H54 (cell line): Measurements from ENCODE around the gene AHNAK2.

Experiments
- DNase-seq: peaks from one replicate; pipeline ENCODE4 v3.0.0; 2011; ENCODE audit warnings: low spot score, mixed read lengths; ENCODE audit not compliant: insufficient read length
- FAIRE-seq: peaks from 3 replicates; lab custom pipeline; 2011; peaks lifted over from hg19 to GRCh38; lab: Jason Lieb, UNC
- POLR2A ChIP-seq: IDR thresholded peaks from 2 replicates; pipeline ENCODE4 v1.6.1; 2011; ENCODE audit warnings: low read depth, mild to moderate bottlenecking, low read length

AHNAK2 gene

GRCh38 chr14:105018414-105018813 is 40.2 kb upstream of the AHNAK2 start:
- DNase-seq (no peak), FAIRE-seq (no peak)
- no peak for TF ChIP-seq POLR2A

- no peak for TF ChIP-seq POLR2A
These were observed 37.7 kb upstream of the AHNAK2 start for GRCh38 chr14:105015905-105016304.

GRCh38 chr14:105015242-105015641 is 37.1 kb upstream of the AHNAK2 start:
- DNase-seq (no peak), FAIRE-seq (no peak)
- no peak for TF ChIP-seq POLR2A

More at GRCh38 chr14:105015905-105016304, 37.7 kb upstream of the AHNAK2 start:
- FAIRE-seq = no peak
- DNase-seq = no peak

- FAIRE-seq = no peak
- DNase-seq = no peak
- no peak for TF ChIP-seq POLR2A
These were observed 36.5 kb upstream of the AHNAK2 start for GRCh38 chr14:105014631-105015030.

GRCh38 chr14:105014032-105014431 is 35.9 kb upstream of the AHNAK2 start:
- no peak for TF ChIP-seq POLR2A
- FAIRE-seq = no peak
- no peak for DNase-seq

GRCh38 chr14:105013150-105013785 is 35.1 kb upstream of the AHNAK2 start:
- no peak for TF ChIP-seq POLR2A

GRCh38 chr14:105012171-105012985 is 34.2 kb upstream of the AHNAK2 start:
- FAIRE-seq = no peak
- DNase-seq = no peak
- no peak for TF ChIP-seq POLR2A

More at GRCh38 chr14:105013150-105013785, 35.1 kb upstream of the AHNAK2 start:
- DNase-seq (no peak), FAIRE-seq (no peak)

- FAIRE-seq (no peak), DNase-seq (no peak)
- TF ChIP-seq POLR2A = no peak
These were observed 33.3 kb upstream of the AHNAK2 start for GRCh38 chr14:105011312-105011990.

GRCh38 chr14:105010891-105011291 is 32.7 kb upstream of the AHNAK2 start:
- no peak for FAIRE-seq
- TF ChIP-seq POLR2A = no peak
- no peak for DNase-seq

- FAIRE-seq = no peak
These were observed 31.9 kb upstream of the AHNAK2 start for GRCh38 chr14:105010106-105010505.

GRCh38 chr14:105007593-105008264 is 29.6 kb upstream of the AHNAK2 start:
- no peak for FAIRE-seq
- DNase-seq = no peak
- no peak for TF ChIP-seq POLR2A

More at GRCh38 chr14:105010106-105010505, 31.9 kb upstream of the AHNAK2 start:
- TF ChIP-seq POLR2A = no peak
- DNase-seq = no peak

GRCh38 chr14:105006831-105007592 is 28.8 kb upstream of the AHNAK2 start:
- FAIRE-seq = no peak
- no peak for TF ChIP-seq POLR2A

More at GRCh38 chr14:105006831-105007592, 28.8 kb upstream of the AHNAK2 start:
- no peak for DNase-seq
